ENCODE results near the gene DBX1.
A peak's percentile ranks its signal among the peaks of the same experiment; 100 is the strongest.

Gene DBX1

DNA sequence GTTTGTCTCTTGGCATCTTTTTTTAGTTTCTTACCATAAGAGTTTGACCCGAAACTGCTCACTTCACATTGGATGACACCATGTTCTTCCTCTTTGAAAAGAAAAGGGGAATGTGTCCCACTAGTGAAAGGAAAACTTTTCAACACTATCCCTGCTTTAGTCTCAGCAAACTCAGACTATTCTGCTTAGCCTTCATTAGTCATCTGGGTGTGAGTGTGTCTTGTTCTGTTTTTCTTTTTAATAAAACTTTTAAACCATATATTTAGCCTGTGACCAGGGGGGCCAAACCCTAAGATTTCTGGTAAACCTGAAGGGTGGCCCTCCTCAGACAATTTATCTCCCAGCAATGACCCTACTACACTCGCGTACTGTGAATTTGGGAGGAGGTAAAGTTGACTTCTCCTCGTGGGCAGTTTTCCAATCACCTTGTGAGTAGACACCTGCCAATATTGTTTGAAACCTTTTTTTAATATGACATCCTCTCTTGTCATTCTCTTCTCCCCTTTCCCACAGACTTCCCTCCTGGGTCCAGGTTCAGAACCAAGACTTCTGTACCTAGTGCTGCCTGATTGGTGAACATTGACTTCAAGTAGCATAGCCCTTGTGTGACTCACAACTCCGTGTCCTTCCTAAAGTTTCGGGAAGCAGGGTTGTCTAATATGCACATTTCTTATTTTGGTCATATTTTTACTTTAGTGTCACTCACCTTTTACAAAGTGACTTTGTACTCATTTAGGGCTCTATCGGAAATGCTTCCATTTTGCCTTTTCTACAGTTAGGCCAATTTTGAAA, 39.9 kb downstream of the DBX1 start:
- no peak for DNase-seq (ENCODE audit: low read depth in 2 of 2)

DNA sequence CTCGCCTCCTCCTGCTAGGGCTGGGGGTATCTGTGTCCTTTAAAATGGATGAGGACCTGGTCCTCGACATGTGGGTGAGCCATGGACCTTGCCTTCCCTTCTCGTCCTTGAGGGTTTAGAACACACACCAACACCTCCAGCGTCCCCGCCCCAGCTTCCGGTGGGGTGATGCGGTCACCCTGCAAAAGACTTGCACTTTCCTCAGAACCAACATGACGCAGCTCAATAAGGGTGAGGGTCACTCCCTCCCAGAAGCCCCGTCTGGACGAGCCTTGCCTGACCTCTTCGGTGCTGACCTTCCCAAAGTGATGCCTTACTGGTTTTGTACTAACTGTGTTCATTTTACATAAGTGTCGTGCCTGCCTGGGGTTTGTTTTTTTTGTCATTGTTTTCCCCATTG, 41.0 kb downstream of the DBX1 start:
- no peak for DNase-seq (ENCODE audit: low read depth in 2 of 2)

DNA sequence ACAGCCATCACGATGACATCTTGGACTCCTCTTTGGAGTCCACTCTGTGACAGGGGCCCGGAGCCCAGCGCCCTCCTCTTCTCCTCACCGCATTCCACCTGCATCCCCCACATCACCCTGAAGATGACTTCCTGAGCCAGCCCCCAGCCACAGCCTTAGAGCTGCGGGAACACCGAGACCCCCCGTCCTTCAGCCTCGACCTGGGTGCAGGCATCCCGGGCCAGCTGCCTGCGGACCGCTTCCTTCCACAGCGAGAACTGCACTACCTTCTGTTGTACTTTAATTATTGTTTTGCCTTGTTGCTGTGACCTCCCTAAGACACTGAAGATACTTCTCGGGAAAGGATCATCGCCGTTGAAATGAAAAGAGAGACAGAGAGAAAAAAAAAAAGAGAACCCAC, 42.1 kb downstream of the DBX1 start:
- no peak for DNase-seq (ENCODE audit: low read depth in 2 of 2)

DNA sequence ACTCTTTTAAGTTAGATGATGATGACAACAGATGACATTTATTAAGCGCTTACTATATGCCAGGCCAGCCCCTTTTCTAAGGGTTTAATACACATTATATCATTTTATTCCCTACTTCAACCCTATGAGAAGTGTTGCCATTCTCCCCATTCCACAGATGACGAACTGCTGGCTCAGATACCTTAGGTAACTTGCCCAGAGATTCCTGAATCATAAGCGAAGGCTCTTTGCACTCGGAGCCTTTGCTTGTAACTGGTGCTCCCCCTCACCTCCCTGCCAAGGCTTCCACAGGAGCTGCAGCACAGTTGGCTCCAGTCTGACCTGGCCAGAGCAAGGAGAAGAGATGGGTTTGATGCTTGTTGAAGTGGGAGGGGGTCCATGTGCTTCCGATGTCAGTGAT, 43.0 kb downstream of the DBX1 start:
- no peak for DNase-seq (ENCODE audit: low read depth in 2 of 2)

DNA sequence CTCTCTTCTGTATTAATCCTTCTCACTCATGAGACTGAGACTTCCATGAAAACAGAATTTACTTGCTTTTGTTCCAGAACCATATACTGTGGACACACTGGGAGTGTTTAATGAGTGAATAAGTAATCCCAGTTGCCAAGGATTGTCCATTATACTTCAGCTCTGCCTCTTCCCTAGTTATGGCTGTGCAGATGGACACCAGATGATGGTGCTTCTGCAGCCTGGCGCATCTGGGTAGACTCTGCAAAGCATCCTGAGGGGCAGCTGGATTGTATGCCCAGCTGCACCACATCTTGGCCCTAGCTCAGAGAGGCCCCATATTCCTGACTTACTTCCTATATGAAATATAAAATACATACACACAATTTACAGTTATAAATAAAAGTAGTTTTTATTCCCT, 43.5 kb downstream of the DBX1 start:
- no peak for DNase-seq (ENCODE audit: low read depth in 2 of 2)

DNA sequence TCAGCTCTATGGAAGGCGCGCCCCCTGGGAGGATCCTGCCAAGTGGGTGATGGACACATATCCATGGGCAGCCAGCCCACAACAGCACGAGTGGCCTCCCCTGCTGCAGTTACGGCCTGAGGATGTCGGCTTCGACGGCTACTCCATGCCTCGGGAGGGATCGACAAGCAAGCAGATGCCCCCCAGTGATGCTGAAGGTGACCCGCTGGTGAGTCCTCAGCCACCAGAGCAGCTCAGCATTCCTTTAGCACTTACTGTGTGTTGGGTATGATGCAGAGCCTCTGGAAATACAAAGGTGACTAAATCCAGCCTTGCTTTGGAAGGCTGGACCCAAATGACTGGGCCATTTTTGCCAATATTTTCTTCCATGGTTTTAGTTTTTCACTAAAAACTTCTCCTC, 45.7 kb downstream of the DBX1 start:
- DNase-seq (ENCODE audit: low read depth in 2 of 2) = no peak

DNA sequence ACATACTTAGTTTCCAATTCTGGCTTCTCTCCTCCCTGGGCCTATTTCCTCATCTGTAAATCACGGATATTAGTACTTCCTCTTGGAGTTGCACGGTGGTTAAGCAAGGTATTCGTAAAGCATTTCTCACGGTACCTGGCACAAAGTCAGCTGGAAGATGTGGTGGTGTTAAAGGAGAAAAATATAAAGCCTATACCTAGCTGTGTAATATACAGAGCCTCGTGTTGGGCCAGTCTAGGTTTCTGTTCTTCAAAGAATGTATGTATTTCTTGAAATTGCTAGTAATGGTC, 47.2 kb downstream of the DBX1 start:
- no peak for DNase-seq (ENCODE audit: low read depth in 2 of 2)

DNA sequence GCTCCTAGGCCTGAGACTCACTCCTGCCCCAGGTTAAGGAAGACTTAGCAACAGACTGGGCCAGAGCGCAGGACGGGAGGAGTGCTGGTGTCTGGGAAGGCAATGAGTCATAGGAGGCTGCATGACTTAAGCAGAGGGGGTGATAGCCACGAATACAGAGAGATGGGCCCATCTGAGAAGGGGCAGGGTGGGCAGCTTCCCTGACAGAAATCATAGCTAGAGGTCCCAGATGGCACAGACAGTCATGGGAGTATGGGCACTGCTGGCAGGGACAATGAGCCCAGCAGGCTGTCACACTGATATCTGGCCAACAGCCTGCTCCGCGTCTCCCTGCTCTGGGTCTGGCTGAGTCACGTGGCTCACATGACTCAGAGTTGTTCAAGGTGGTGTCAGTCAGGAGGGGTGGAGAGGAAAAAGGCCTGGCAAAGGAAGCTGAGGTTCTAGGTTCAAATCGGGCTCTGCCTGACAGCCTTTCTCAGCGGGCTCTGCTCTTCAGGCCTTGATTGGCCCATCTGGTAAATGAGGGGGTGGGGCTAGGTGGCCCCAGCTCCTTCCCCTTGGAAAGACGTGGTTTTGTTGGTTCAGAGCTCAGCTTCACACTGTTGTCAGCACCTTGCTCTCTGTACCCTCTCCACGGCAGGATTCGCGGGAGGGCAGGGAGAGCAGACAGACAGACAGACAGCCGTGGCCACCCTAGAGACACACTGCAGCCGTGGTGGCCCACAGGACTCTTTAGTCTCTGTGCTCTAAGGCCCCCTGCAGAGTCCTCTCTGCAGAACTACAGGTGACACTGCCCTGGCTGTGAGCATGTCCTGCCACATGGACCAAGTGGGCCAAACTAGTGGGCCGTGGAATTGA, 47.8 kb downstream of the DBX1 start:
- DNase-seq (ENCODE audit: low read depth in 2 of 2) = no peak

DNA sequence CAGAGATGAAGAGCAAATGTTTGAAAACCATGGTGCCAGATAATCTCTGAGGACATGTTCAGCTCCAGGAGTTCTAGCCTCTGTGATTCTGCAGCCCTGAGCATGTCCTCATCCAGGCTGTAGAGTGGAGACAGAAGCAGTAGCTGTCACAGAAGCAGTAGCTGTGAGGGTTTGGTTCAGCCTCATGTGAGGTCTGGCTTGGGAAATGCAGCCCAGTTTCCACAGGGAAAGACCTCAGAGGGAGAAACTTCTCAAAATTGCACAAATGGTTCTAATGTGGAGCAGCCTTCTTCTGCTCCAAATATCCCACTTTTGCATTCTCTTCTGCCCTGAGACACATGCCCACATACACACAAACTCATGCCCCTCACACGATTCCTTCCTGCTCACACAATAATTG, 48.4 kb downstream of the DBX1 start:
- DNase-seq (ENCODE audit: low read depth in 2 of 2) = no peak

DNA sequence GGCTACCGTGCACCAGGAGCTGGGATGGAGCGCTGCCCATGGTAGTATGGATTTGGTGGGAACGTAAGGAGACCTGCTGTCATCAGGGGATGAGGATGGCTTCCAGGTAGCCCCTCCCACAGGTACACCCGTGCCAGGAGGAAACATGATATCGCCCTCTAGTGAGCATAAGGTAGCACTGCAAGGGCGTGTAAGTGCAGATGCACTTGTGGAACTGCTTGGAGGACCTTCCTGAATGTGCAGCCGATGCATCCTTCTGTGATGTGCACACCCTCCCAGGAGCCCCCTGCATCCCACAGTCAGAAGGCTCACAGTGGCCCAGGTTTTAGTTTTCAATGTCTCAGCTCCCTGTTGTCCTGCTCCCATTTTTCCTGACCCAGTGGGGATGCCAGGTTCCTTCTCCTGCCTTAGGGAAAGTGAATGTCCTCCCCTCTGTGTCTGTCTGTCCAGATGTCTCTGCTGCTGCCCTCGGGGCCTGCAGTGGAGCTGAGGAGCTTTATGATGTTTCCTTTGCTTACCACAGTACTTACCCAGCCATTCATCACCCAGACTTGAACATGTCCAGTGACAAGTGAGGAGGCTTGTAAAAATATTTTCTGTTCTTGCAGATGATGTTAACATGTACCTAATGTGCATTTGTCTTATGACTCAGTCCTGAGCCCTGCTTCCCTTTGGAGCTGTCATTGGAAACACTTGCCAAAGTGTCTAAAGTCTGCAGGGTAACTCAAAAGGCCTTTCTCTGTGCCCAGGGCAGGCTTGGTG, 49.2 kb downstream of the DBX1 start:
- DNase-seq (ENCODE audit: low read depth in 2 of 2) = peak; percentile 21 to 25

DNA sequence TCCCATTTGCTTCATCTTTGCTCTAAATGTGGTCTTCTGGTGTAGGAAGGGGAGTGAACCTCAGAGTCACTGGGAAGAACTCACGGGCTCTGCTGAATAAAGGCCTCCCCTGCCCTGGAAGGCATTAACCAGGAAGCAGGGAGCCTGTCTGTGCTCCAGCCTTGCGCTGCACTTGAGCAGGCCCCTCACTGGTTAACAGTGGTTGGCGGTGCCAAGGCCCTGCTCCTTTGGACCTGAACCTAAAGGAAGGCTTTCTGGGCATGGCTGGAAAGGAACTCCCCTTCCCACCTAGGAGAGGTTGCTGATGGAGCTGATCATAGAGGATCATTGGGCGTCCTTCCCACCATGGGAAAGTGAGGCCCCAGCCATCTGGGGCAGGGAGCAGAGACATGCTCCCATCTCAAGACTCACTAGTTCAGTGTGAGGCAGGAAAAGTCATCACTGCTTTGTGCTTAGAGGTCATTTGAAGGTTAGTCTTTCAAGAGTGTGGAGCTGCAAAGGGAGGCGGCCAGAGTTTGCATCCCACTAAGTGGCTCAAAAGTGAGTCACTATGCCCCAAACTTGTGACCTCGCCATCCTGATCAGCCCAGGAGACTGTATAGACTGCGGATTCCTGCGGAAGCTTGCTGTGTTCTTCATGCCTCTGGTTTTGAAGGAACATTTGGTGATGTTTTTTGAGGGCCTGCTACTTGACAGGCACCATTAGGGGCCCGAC, 50.4 kb downstream of the DBX1 start:
- DNase-seq (ENCODE audit: low read depth in 2 of 2) = no peak

Data from stimulated activated CD4-positive, alpha-beta T cell treated with anti-CD3 and anti-CD28 coated beads, Interleukin-4, amount 100 ng/mL, for 48 hours (primary cell).